H9 (cell line): ENCODE measurements around the gene EIF1AD. TPM values are rescaled to one million over a fixed set of nuclear protein-coding genes. Genes with fewer than 3 reads are reported as not detected.

Experiments
- DNase-seq: peaks from one replicate; pipeline ENCODE4 v3.0.0-alpha.2; 2017
- H2AFZ ChIP-seq: one replicate; pipeline ENCODE4 v1.6.1; 2013; ENCODE audit warnings: mild to moderate bottlenecking, low read length, control low read depth, moderate library complexity
- H2AK5ac ChIP-seq: 2 replicates; pipeline ENCODE4 v1.6.1; 2013; ENCODE audit warnings: low read length, control low read depth, mixed read lengths; ENCODE audit not compliant: insufficient read length
- H2BK120ac ChIP-seq: one replicate; pipeline ENCODE4 v1.6.1; 2013; ENCODE audit warnings: low read depth, mild to moderate bottlenecking, low read length, control low read depth, inconsistent platforms; ENCODE audit not compliant: poor library complexity, severe bottlenecking
- H2BK12ac ChIP-seq: 2 replicates; pipeline ENCODE4 v1.6.1; 2013; ENCODE audit warnings: low read length, control low read depth, mixed read lengths, low read depth; ENCODE audit not compliant: insufficient read length
- H2BK15ac ChIP-seq: 2 replicates; pipeline ENCODE4 v1.6.1; 2013; ENCODE audit warnings: low read depth, low read length, control low read depth
- H2BK20ac ChIP-seq: one replicate; pipeline ENCODE4 v1.6.1; 2013; ENCODE audit warnings: low read depth, mild to moderate bottlenecking, low read length, control low read depth, inconsistent platforms; ENCODE audit not compliant: poor library complexity, severe bottlenecking
- H2BK5ac ChIP-seq: 2 replicates; pipeline ENCODE4 v1.6.1; 2013; ENCODE audit warnings: low read length, control low read depth, mixed read lengths; ENCODE audit not compliant: insufficient read length
- H3K14ac ChIP-seq: 2 replicates; pipeline ENCODE4 v1.6.1; 2013; ENCODE audit warnings: low read length, control low read depth; ENCODE audit not compliant: insufficient read depth
- H3K18ac ChIP-seq: 2 replicates; pipeline ENCODE4 v1.6.1; 2013; ENCODE audit warnings: low read depth, mild to moderate bottlenecking, mixed read lengths, low read length, control low read depth; ENCODE audit not compliant: insufficient read length
- H3K23ac ChIP-seq: 2 replicates; pipeline ENCODE4 v1.6.1; 2013; ENCODE audit warnings: low read length, control low read depth, mixed read lengths, low read depth; ENCODE audit not compliant: insufficient read length
- H3K23me2 ChIP-seq: 2 replicates; pipeline ENCODE4 v1.6.1; 2013; ENCODE audit warnings: low read depth, mild to moderate bottlenecking, mixed read lengths, low read length, control low read depth; ENCODE audit not compliant: insufficient read length, poor library complexity, severe bottlenecking
- H3K27ac ChIP-seq: 2 replicates; pipeline ENCODE4 v1.5.1; 2013; ENCODE audit warnings: low read length, control low read depth, mixed read lengths, low read depth; ENCODE audit not compliant: insufficient read length
- H3K27me3 ChIP-seq: 2 replicates; pipeline ENCODE4 v1.6.1; 2013; ENCODE audit warnings: low read length, control low read depth, inconsistent platforms; ENCODE audit not compliant: insufficient read depth
- H3K4ac ChIP-seq: 2 replicates; pipeline ENCODE4 v1.6.1; 2013; ENCODE audit warnings: low read depth, mild to moderate bottlenecking, control low read depth, inconsistent platforms, low read length, moderate library complexity
- H3K4me1 ChIP-seq: 2 replicates; pipeline ENCODE4 v1.6.1; 2013; ENCODE audit warnings: low read length, control low read depth, inconsistent platforms; ENCODE audit not compliant: insufficient read depth
- H3K4me2 ChIP-seq: 2 replicates; pipeline ENCODE4 v1.6.1; 2013; ENCODE audit warnings: low read length, control low read depth, mixed read lengths; ENCODE audit not compliant: insufficient read length, insufficient read depth
- H3K56ac ChIP-seq: 2 replicates; pipeline ENCODE4 v1.6.1; 2013; ENCODE audit warnings: low read depth, mild to moderate bottlenecking, mixed read lengths, low read length, control low read depth; ENCODE audit not compliant: insufficient read length
- H3K79me1 ChIP-seq: 2 replicates; pipeline ENCODE4 v1.6.1; 2013; ENCODE audit warnings: low read depth, mild to moderate bottlenecking, moderate library complexity, low read length, control low read depth, inconsistent platforms; ENCODE audit not compliant: insufficient read depth, poor library complexity, severe bottlenecking
- H3K79me2 ChIP-seq: 2 replicates; pipeline ENCODE4 v1.6.1; 2013; ENCODE audit warnings: low read length, control low read depth, inconsistent platforms; ENCODE audit not compliant: insufficient read depth
- H3K9ac ChIP-seq: 2 replicates; pipeline ENCODE4 v1.6.1; 2013; ENCODE audit warnings: low read length, control low read depth, mixed read lengths; ENCODE audit not compliant: insufficient read length; ENCODE audit errors: extremely low read depth
- H3K9me3 ChIP-seq: one replicate; pipeline ENCODE4 v1.6.1; 2013; ENCODE audit warnings: low read depth, low read length, inconsistent platforms; ENCODE audit not compliant: control insufficient read depth
- H3T11ph ChIP-seq: one replicate; pipeline ENCODE4 v1.6.1; 2013; ENCODE audit warnings: mild to moderate bottlenecking, low read length, control low read depth, inconsistent platforms
- H4K20me1 ChIP-seq: one replicate; pipeline ENCODE4 v1.6.1; 2013; ENCODE audit not compliant: control insufficient read depth, insufficient read length, insufficient read depth
- H4K5ac ChIP-seq: 2 replicates; pipeline ENCODE4 v1.6.1; 2013; ENCODE audit warnings: low read depth, mild to moderate bottlenecking, mixed read lengths, low read length, control low read depth; ENCODE audit not compliant: insufficient read length
- H4K8ac ChIP-seq: replicated peaks from 2 replicates; pipeline ENCODE4 v1.6.1; 2013; ENCODE audit warnings: low read length, control low read depth, mixed read lengths, low read depth; ENCODE audit not compliant: insufficient read length
- H4K91ac ChIP-seq: 2 replicates; pipeline ENCODE4 v1.6.1; 2013; ENCODE audit warnings: low read depth, mild to moderate bottlenecking, moderate library complexity, mixed read lengths, low read length, control low read depth; ENCODE audit not compliant: insufficient read length
- H3K27ac Mint-ChIP-seq, 3 experiments: 2 replicates in 2 of 3; 3 replicates in 1 of 3; pipeline ENCODE4 v1.8.0; 2020 to 2021; ENCODE audit warnings: mixed read lengths in 3 of 3, mild to moderate bottlenecking in 1 of 3, moderate library complexity in 1 of 3
- H3K27me3 Mint-ChIP-seq: 2 replicates; pipeline ENCODE4 v1.8.0; 2021; ENCODE audit warnings: low read depth, mild to moderate bottlenecking, moderate library complexity, mixed read lengths
- H3K36me3 Mint-ChIP-seq, 3 experiments: 2 replicates in 2 of 3; 3 replicates in 1 of 3; pipeline ENCODE4 v1.8.0; 2020 to 2021; ENCODE audit warnings: low read depth in 3 of 3, mixed read lengths in 3 of 3; ENCODE audit not compliant: insufficient read depth in 1 of 3
- H3K4me1 Mint-ChIP-seq, 2 experiments: 2 replicates each; pipeline ENCODE4 v1.8.0; 2020; ENCODE audit warnings: mixed read lengths in 2 of 2
- H3K4me3 Mint-ChIP-seq, 2 experiments: 2 replicates in 1 of 2; 3 replicates in 1 of 2; pipeline ENCODE4 v1.8.0; 2020 to 2021; ENCODE audit warnings: mild to moderate bottlenecking in 2 of 2, mixed read lengths in 2 of 2, moderate library complexity in 1 of 2
- H3K9me3 Mint-ChIP-seq, 2 experiments: 2 replicates in 1 of 2; 3 replicates in 1 of 2; pipeline ENCODE4 v1.8.0; 2020; ENCODE audit warnings: mild to moderate bottlenecking in 2 of 2, mixed read lengths in 2 of 2, moderate library complexity in 1 of 2
- WGBS: extraction: QIAGEN DNeasy Blood & Tissue Kit; methylation state at CpG from one replicate; pipeline ENCODE4 v1.1.7; 2013; ENCODE audit warnings: missing lambda C conversion rate, low lambda C conversion rate, mixed read lengths; ENCODE audit not compliant: insufficient read length; ENCODE audit errors: extremely low coverage; 5-methylcytosine and 5-hydroxymethylcytosine counted together
- total RNA-seq: library from RNA; stranded (reverse); gene quantifications from 2 replicates; pipeline ENCODE4 v1.2.1, GENCODE V29; 2021
- TF ChIP-seq, protein P1 (sequence below): fragments of 200-600 bp; sonication (generic); conservative IDR thresholded peaks from 3 replicates; pipeline ENCODE4 v1.8.0; 2021; ENCODE audit warnings: antibody characterized with exemption, mild to moderate bottlenecking

Gene EIF1AD
- total RNA-seq, 1 experiment from 2014 or later: 46.7 TPM

DNA sequence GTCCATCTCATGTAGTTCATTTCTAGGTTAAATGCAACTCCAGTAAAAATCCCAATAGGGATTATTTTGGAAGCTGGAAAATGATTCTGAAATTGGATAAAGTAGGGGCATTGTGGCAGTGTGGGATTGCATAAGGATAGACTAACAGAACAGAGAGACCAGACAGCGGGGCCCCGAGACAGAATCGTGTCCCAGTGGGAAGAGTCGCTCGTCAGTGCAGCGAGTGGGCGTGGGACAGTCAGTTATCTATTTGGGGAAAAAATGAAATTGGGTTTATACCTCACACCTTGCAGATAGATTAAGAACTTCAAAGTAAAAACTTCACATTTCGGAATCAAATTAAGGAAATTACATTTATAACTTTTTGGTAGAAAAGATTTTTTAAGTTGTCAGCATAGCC, 29.8 kb downstream of the EIF1AD start:
- no peak overlapping the region for H2BK20ac ChIP-seq
- no peaks in the 10 kb centered on the region for H3K79me2 ChIP-seq
- no peak overlapping the region for H3K9ac ChIP-seq
- DNase-seq: no peak
- no peak overlapping the region for H2BK120ac ChIP-seq
- H3K27ac ChIP-seq: no peak overlapping the region
- H4K20me1 ChIP-seq: no peaks in the 10 kb centered on the region
- H3K56ac ChIP-seq: no peak overlapping the region
- H3T11ph ChIP-seq: no peak overlapping the region
- H2BK15ac ChIP-seq: no peak overlapping the region
- H2BK5ac ChIP-seq: no peak overlapping the region
- WGBS: no CpG with 5 or more reads among the region's 8 CpGs
- no peak overlapping the region for H3K4me3 Mint-ChIP-seq
- no peaks in the 10 kb centered on the region for H3K79me1 ChIP-seq
- H3K14ac ChIP-seq: no peak overlapping the region
- no peak overlapping the region for H2AFZ ChIP-seq
- no peaks in the 10 kb centered on the region for H3K27me3 ChIP-seq
- no peak overlapping the region; a peak in 1 of 7 replicates for H3K27ac Mint-ChIP-seq
- no peaks in the 10 kb centered on the region for H3K27me3 Mint-ChIP-seq
- no peak overlapping the region for H3K18ac ChIP-seq
- no peak overlapping the region for H4K5ac ChIP-seq
- no peak overlapping the region for H2AK5ac ChIP-seq
- no peaks in the 10 kb centered on the region for H3K9me3 Mint-ChIP-seq
- no peak overlapping the region for H3K4ac ChIP-seq
- peaks cover 44 to 73% (median 72%) of the 10 kb centered on the region in 3 experiments for H3K36me3 Mint-ChIP-seq
- no peak overlapping the region for H3K4me2 ChIP-seq
- no peaks in the 10 kb centered on the region for H3K9me3 ChIP-seq
- H3K4me1 Mint-ChIP-seq: peaks cover 5 to 6% of the 10 kb centered on the region in 2 experiments
- H3K23ac ChIP-seq: no peak overlapping the region
- no peak overlapping the region for H2BK12ac ChIP-seq
- TF ChIP-seq, protein P1, sequence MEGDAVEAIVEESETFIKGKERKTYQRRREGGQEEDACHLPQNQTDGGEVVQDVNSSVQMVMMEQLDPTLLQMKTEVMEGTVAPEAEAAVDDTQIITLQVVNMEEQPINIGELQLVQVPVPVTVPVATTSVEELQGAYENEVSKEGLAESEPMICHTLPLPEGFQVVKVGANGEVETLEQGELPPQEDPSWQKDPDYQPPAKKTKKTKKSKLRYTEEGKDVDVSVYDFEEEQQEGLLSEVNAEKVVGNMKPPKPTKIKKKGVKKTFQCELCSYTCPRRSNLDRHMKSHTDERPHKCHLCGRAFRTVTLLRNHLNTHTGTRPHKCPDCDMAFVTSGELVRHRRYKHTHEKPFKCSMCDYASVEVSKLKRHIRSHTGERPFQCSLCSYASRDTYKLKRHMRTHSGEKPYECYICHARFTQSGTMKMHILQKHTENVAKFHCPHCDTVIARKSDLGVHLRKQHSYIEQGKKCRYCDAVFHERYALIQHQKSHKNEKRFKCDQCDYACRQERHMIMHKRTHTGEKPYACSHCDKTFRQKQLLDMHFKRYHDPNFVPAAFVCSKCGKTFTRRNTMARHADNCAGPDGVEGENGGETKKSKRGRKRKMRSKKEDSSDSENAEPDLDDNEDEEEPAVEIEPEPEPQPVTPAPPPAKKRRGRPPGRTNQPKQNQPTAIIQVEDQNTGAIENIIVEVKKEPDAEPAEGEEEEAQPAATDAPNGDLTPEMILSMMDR: no peak
- no peak overlapping the region for H4K91ac ChIP-seq
- no peaks in the 10 kb centered on the region for H3K4me1 ChIP-seq
- no peak overlapping the region for H4K8ac ChIP-seq
- no peaks in the 10 kb centered on the region for H3K23me2 ChIP-seq
